GM21529 (cell line): Measurements from ENCODE around the gene CAMKMT.

Experiments used
- ATAC-seq: cut with Tn5 transposase; IDR thresholded peaks from one replicate; pipeline ENCODE4 v1.9.1; 2021; ENCODE audit not compliant: unreplicated experiment

CAMKMT gene

GRCh38 chr2:44443517-44443916 is 81.8 kb downstream of the CAMKMT start:
- no peak for ATAC-seq

- no peak for ATAC-seq
Measured at GRCh38 chr2:44444881-44445280, 83.1 kb downstream of the CAMKMT start.

- ATAC-seq = no peak
Measured at GRCh38 chr2:44448860-44449527, 87.2 kb downstream of the CAMKMT start.

- ATAC-seq = no peak
Measured at GRCh38 chr2:44450082-44450481, 88.3 kb downstream of the CAMKMT start.

- no peak for ATAC-seq
Measured at GRCh38 chr2:44450806-44451205, 89.1 kb downstream of the CAMKMT start.

- no peak for ATAC-seq
Measured at GRCh38 chr2:44452069-44452583, 90.4 kb downstream of the CAMKMT start.

GRCh38 chr2:44453259-44453658 is 91.5 kb downstream of the CAMKMT start:
- ATAC-seq = no peak

GRCh38 chr2:44455877-44456276 is 94.1 kb downstream of the CAMKMT start:
- no peak for ATAC-seq

GRCh38 chr2:44456946-44457345 is 95.2 kb downstream of the CAMKMT start:
- no peak for ATAC-seq

- no peak for ATAC-seq
Measured at GRCh38 chr2:44459739-44460138, 98.0 kb downstream of the CAMKMT start.

GRCh38 chr2:44462934-44463849 is 101.4 kb downstream of the CAMKMT start:
- ATAC-seq = no peak

- ATAC-seq = no peak
Measured at GRCh38 chr2:44464437-44464836, 102.7 kb downstream of the CAMKMT start.

- ATAC-seq = no peak
Measured at GRCh38 chr2:44470151-44470550, 108.4 kb downstream of the CAMKMT start.

GRCh38 chr2:44477657-44478414 is 116.1 kb downstream of the CAMKMT start:
- ATAC-seq = no peak

- ATAC-seq = peak; percentile 96
Measured at GRCh38 chr2:44479127-44479887, 117.6 kb downstream of the CAMKMT start.

GRCh38 chr2:44480068-44480467 is 118.3 kb downstream of the CAMKMT start:
- no peak for ATAC-seq

- ATAC-seq = no peak
Measured at GRCh38 chr2:44487052-44487451, 125.3 kb downstream of the CAMKMT start.

- no peak for ATAC-seq
Measured at GRCh38 chr2:44490726-44491125, 129.0 kb downstream of the CAMKMT start.

GRCh38 chr2:44494006-44494405 is 132.3 kb downstream of the CAMKMT start:
- no peak for ATAC-seq

GRCh38 chr2:44495035-44495434 is 133.3 kb downstream of the CAMKMT start:
- no peak for ATAC-seq

- no peak for ATAC-seq
Measured at GRCh38 chr2:44495544-44495943, 133.8 kb downstream of the CAMKMT start.
